Measurements from ENCODE around the gene RPS6KA2. TPM values are rescaled to one million over a fixed set of nuclear protein-coding genes. Genes with fewer than 3 reads are reported as not detected.
"Not testable (repeated sequence)": the region's sequence is repeated elsewhere in the genome, so short reads cannot be mapped to it uniquely, and the experiment has no call there.

RPS6KA2 gene
- total and polyA plus RNA-seq, 2 experiments from 2014 or later: 45.1 to 49.0 TPM

DNA sequence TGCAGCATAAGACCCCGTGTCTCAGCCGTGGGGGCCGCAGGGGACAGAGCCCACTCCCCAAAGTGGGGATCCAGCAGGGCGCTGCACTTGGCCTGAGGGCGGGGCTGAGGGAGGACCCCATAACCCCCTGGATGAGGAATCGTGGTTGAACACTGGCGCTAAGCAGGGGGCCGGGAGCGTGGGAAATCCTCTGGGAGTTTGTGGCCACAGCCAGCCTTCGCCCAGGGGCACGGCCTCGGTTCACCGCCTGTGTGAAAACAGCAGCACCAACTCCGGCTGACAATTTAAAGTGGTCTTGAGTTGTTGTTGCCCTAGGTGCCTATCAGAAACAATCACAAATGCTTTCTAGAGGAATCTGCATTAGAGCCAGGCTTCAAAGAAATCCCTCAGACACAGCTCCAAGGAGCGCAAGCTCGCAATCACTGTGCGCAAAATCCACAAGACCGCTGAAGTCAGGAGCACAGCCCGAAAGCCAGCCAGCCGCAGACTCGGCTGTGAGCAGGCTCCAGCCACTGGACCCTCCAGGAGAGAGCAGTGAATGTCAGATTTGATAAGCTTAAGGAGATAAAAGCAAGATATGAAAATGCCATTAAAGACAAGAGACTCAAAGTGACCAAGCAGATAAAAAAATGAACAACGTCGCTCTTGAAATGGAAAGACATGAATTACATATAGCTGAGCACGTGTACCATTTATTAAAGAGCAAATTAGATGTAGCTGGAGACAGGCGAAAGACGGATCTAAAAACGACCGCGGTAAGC is 10.9 kb upstream of the RPS6KA2 start:
- H3K79me2 ChIP-seq (ENCODE audit: insufficient read depth): no peaks in the 10 kb centered on the region
- no peaks in the 10 kb centered on the region for H3K9me3 ChIP-seq (ENCODE audit: low read depth)
- no peak overlapping the region for H3K9ac ChIP-seq
- H3K4me3 ChIP-seq: no peak overlapping the region
- H3K27me3 ChIP-seq (replicated peaks; ENCODE audit: insufficient read depth): peaks cover 13% of the 10 kb centered on the region
- H4K20me1 ChIP-seq (ENCODE audit: insufficient read depth): no peaks in the 10 kb centered on the region
- TF ChIP-seq EZH2phosphoT487 (IDR thresholded peaks at IDR 0.05; ENCODE audit: insufficient read depth, low read depth): no peak
- H3K4me1 ChIP-seq (ENCODE audit: insufficient read depth): peaks cover 9% of the 10 kb centered on the region
- no peak for DNase-seq
- 87 to 92% methylated on average over 27 to 29 of the region's 29 CpGs for WGBS, 2 experiments (ENCODE audit: low coverage in 1 of 2, low lambda C conversion rate in 2 of 2, missing lambda C conversion rate in 2 of 2)
- no peak overlapping the region for H2AFZ ChIP-seq
- H3K36me3 ChIP-seq (ENCODE audit: low read depth): no peaks in the 10 kb centered on the region
- no peaks in the 10 kb centered on the region for H3K9me2 ChIP-seq (ENCODE audit: insufficient read depth)
- 0 out of 2 replicates have a peak, but pooled peaks cover 8% of the 10 kb centered on the region for H3F3A ChIP-seq (ENCODE audit: insufficient read depth)
- in situ Hi-C loops (cut with MboI): no loop called here
- H3K27ac ChIP-seq: no peak overlapping the region
- no peak overlapping the region for H3K4me2 ChIP-seq (ENCODE audit: unreplicated experiment)

DNA sequence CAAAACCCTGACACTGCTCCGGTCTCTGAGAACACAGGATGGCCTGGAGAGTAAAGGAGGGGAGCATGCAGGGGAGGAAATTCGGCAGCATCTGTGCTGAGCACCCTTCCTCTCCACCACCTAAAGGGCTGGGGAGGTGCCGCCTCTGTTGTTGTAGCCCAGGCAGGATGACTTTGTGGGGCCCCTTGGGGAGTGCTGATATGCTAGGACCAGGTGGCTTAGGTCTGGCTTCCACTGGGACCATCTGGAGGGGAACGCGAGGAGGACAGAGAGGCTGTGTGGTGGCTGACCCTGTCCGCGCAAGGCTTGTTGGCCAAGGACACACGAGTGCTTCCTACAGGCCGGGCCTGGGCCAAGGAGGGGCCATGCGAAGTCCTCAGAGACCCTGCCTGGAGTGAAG is 9.9 kb upstream of the RPS6KA2 start:
- H3K36me3 ChIP-seq (ENCODE audit: low read depth): no peaks in the 10 kb centered on the region
- no peak for DNase-seq
- peak overlapping the region; percentile 23 for H3K4me2 ChIP-seq (ENCODE audit: unreplicated experiment)
- in situ Hi-C loops (cut with MboI): no loop called here
- H3K4me1 ChIP-seq (ENCODE audit: insufficient read depth): peaks cover 9% of the 10 kb centered on the region
- H3K9me2 ChIP-seq (ENCODE audit: insufficient read depth): no peaks in the 10 kb centered on the region
- no peak overlapping the region for H3K4me3 ChIP-seq
- no peak overlapping the region for H3K9ac ChIP-seq
- TF ChIP-seq EZH2 (IDR thresholded peaks at IDR 0.05; ENCODE audit: insufficient read depth, poor library complexity, severe bottlenecking) (no peak), EZH2phosphoT487 (IDR thresholded peaks at IDR 0.05; ENCODE audit: insufficient read depth, low read depth) (no peak)
- H3K27ac ChIP-seq: no peak overlapping the region
- H3K27me3 ChIP-seq (replicated peaks; ENCODE audit: insufficient read depth): peaks cover 3% of the 10 kb centered on the region
- no peaks in the 10 kb centered on the region for H4K20me1 ChIP-seq (ENCODE audit: insufficient read depth)
- H3F3A ChIP-seq (ENCODE audit: insufficient read depth): 0 out of 2 replicates have a peak, but pooled peaks cover 8% of the 10 kb centered on the region
- no peaks in the 10 kb centered on the region for H3K79me2 ChIP-seq (ENCODE audit: insufficient read depth)
- no peaks in the 10 kb centered on the region for H3K9me3 ChIP-seq (ENCODE audit: low read depth)
- WGBS, 2 experiments (ENCODE audit: low coverage in 1 of 2, low lambda C conversion rate in 2 of 2, missing lambda C conversion rate in 2 of 2): 60 to 65% methylated on average over 10 of the region's 10 CpGs
- H2AFZ ChIP-seq: peak overlapping the region; percentile 70; the same call in 1 of the 2 replicates

DNA sequence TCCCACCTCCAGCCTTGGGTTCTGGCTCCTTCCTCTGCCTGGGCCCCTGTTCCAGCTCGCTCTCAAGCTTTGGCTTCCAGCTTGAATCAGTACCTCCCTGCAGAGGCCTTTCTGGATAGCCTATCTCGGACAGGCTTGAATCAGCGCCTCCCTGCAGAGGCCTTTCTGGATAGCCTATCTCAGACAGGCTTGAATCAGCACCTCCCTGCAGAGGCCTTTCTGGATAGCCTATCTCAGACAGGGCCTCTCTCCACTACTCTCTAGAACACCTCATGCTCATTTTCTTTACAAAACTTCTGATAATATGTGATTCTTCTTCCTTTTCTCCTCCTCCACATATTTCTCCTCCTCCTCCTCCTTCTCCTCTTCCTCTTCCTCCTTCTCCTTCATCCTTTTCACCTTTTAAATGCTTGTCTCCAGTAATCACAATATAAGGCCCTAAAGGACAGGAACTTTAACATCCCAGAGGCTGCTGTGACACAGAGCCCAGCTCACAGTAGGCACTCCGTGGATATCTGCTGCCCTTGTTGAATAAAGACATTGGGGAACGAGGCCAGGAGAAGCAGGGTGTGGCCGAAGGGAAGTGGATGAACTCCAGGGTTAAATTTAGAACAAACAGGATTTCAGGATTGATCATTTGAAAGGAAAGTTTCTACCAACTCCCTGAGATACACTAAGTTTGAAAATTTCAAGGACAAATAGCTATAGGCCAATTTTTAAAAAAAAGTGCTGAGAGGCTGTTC is 9.3 kb upstream of the RPS6KA2 start:
- Histone ChIP-seq H3K36me3 (ENCODE audit: low read depth) (no peaks in the 10 kb centered on the region), H4K20me1 (ENCODE audit: insufficient read depth) (no peaks in the 10 kb centered on the region), H3K4me2 (ENCODE audit: unreplicated experiment) (peak overlapping the region; percentile 23), H3K9me2 (ENCODE audit: insufficient read depth) (no peaks in the 10 kb centered on the region), H3K4me1 (ENCODE audit: insufficient read depth) (peaks cover 9% of the 10 kb centered on the region), H3K9ac (no peak overlapping the region), H3K4me3 (no peak overlapping the region), H3K27ac (no peak overlapping the region), H2AFZ (peak overlapping the region; percentile 70; the same call in 1 of the 2 replicates), H3K9me3 (ENCODE audit: low read depth) (no peaks in the 10 kb centered on the region), H3K79me2 (ENCODE audit: insufficient read depth) (no peaks in the 10 kb centered on the region), H3K27me3 (replicated peaks; ENCODE audit: insufficient read depth) (no peaks in the 10 kb centered on the region; the same call in 1 of the 2 replicates), H3F3A (ENCODE audit: insufficient read depth) (0 out of 2 replicates have a peak, but pooled peaks cover 8% of the 10 kb centered on the region)
- TF ChIP-seq EZH2 (IDR thresholded peaks at IDR 0.05; ENCODE audit: insufficient read depth, poor library complexity, severe bottlenecking): no peak
- whole genome bisulfite sequencing, 2 experiments (ENCODE audit: low coverage in 1 of 2, low lambda C conversion rate in 2 of 2, missing lambda C conversion rate in 2 of 2): 42 to 49% methylated on average over 6 of the region's 6 CpGs
- peak; percentile 32 for DNase-seq
- in situ Hi-C loops (cut with MboI): no loop called here

DNA sequence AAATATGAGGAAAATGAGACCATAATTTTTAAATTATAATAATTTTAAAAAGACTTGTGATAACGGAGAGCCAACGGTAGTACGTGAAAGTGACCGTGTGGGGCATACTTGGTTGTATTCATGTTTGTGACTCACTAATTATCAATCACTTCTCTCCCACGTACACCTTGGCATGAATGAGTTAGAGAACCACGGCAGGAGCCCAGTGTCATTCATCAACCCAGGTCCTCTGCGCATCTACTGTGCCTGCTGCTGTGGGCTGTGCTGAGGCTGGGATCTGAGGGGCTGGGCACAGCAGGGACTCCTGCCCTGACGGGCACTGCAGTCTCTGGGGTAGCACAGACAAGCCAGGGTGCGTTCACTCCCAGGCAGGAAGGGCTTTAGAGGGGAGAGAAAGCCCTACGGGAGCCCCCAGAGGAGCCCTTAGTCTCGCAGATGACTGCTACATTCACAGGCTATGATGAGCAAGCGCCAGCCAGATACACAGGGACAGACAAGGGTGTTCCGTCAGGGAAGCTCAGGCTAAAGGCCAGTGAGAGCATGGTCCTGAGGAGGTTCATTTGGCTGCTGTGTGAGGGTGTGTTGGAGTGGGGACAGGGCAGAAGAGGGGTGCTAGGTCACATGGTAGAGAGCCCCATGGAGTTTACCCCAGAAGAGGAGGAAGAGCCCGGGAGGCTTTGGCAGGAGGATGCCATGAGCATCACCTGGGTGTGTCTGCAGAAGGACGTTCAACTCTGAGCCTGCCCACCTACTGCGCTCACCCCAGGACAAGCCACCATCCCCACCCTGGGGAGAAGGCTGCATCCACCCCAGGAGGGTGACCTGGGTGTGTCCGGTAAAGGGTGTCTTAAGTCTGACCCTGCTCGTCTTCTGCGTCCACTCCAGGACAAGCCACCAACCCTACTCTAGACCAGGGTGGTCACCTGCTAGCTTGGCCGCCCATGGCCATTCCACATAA is 8.2 kb upstream of the RPS6KA2 start:
- DNase-seq: no peak
- Histone ChIP-seq H3K27me3 (replicated peaks; ENCODE audit: insufficient read depth) (no peaks in the 10 kb centered on the region; the same call in 1 of the 2 replicates), H4K20me1 (ENCODE audit: insufficient read depth) (no peaks in the 10 kb centered on the region), H3K36me3 (ENCODE audit: low read depth) (no peaks in the 10 kb centered on the region), H3K4me2 (ENCODE audit: unreplicated experiment) (no peak overlapping the region), H2AFZ (no peak overlapping the region), H3K27ac (no peak overlapping the region), H3K79me2 (ENCODE audit: insufficient read depth) (no peaks in the 10 kb centered on the region), H3K4me3 (no peak overlapping the region), H3K9ac (no peak overlapping the region), H3K9me2 (ENCODE audit: insufficient read depth) (no peaks in the 10 kb centered on the region), H3K4me1 (ENCODE audit: insufficient read depth) (peaks cover 9% of the 10 kb centered on the region), H3K9me3 (ENCODE audit: low read depth) (no peaks in the 10 kb centered on the region), H3F3A (ENCODE audit: insufficient read depth) (peaks cover 11% of the 10 kb centered on the region; the same call in 1 of the 2 replicates)
- in situ Hi-C loops (cut with MboI): no loop called here
- no peak for TF ChIP-seq EZH2 (IDR thresholded peaks at IDR 0.05; ENCODE audit: insufficient read depth, poor library complexity, severe bottlenecking)
- no peak for TF ChIP-seq EZH2phosphoT487 (IDR thresholded peaks at IDR 0.05; ENCODE audit: insufficient read depth, low read depth)
- 89 to 93% methylated on average over 19 to 20 of the region's 20 CpGs for WGBS, 2 experiments (ENCODE audit: low coverage in 1 of 2, low lambda C conversion rate in 2 of 2, missing lambda C conversion rate in 2 of 2)

DNA sequence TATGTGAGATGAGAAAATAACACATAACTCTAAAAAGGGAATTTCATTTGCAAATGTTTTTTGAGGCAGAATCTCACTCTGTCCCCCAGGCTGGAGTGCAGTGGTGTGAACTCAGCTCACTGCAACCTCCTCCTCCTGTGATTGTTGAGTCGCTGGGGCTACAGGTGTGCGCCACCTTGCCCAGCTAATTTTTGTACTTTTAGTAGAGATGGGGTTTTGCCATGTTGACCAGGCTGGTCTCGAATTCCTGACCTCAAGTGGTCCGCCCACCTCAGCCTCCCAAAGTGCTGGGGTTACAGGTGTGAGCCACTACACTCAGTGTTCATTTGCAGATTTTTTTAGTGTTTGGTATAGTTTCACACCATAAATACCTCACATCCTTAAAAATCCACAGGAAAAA is 7.5 kb upstream of the RPS6KA2 start:
- 84 to 96% methylated on average over 4 of the region's 4 CpGs for WGBS, 2 experiments (ENCODE audit: low coverage in 1 of 2, low lambda C conversion rate in 2 of 2, missing lambda C conversion rate in 2 of 2)
- in situ Hi-C loops (cut with MboI): not testable (repeated sequence)

More for the DNA sequence above, 7.5 kb upstream of the RPS6KA2 start:
- not testable (repeated sequence) for H3K27ac ChIP-seq; H3K9me3 ChIP-seq (ENCODE audit: low read depth); H3K4me2 ChIP-seq (ENCODE audit: unreplicated experiment); H3K79me2 ChIP-seq (ENCODE audit: insufficient read depth); H4K20me1 ChIP-seq (ENCODE audit: insufficient read depth); H2AFZ ChIP-seq; H3K9me2 ChIP-seq (ENCODE audit: insufficient read depth); H3K9ac ChIP-seq; DNase-seq; H3K36me3 ChIP-seq (ENCODE audit: low read depth); H3K4me3 ChIP-seq; H3K27me3 ChIP-seq (replicated peaks; ENCODE audit: insufficient read depth)
- H3F3A ChIP-seq (ENCODE audit: insufficient read depth): peaks cover 18% of the 10 kb centered on the region
- H3K4me1 ChIP-seq (ENCODE audit: insufficient read depth): peaks cover 14% of the 10 kb centered on the region

All from GM23248 (cell line).